ENCODE measurements around the gene TSPAN18. TPM values are rescaled to one million over a fixed set of nuclear protein-coding genes. Genes with fewer than 3 reads are reported as not detected.

TSPAN18 gene, protein sequence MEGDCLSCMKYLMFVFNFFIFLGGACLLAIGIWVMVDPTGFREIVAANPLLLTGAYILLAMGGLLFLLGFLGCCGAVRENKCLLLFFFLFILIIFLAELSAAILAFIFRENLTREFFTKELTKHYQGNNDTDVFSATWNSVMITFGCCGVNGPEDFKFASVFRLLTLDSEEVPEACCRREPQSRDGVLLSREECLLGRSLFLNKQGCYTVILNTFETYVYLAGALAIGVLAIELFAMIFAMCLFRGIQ
- total RNA-seq: 1 to 10 TPM; 5.8 to 8.2 TPM

DNA sequence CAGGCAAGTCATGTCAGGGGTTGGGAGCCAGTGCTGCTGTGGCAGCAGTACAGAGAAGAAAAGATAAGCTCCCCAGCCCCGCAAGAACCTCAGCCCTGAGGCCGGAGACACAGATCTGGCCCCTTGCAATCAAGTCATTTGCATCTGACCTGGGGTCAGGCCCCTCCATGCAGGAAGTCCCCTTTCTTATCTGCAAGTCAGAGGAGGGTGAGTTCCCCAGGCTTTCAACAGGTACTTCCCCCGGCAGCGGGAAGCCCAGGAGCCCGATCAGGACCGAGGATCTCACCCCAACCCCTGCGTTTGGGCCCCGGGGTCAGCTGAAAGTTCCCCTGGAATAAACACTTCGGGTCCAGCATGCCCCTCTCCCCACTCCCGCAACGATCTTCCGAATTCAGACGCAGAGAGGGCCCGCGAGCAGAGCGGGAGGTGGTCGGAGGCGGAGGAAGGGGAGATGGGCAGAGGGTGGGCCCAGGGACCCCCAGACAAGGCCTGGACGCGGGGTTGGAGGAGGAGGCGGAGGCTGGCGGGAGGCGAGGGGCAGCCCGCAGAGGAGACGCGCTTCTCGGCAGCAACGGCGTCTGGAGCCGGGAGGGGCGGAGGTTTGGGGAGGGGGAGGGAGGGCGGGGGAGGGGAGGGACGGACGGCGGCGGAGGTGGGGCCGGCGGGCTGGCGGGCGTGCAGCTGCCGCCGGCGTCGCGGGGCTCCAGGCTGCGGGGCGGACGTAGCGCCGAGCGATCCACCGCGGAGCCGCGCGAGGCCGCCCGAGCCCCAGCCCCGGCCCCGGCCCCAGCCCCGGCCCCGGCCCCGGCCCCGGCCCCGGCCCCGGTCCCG, at the start of gene TSPAN18:
Gene TSPAN18 (plus strand): TSS at position 680 of the 831 bp plus-strand sequence. CDS start 179,455 bp downstream, outside the sequence.
- H3K27ac Mint-ChIP-seq: peak within 1 kb of the TSS; percentile 67
- no peaks in the 10 kb centered on the region for H3K9me3 Mint-ChIP-seq
- peaks cover 45% of the 10 kb centered on the region for H3K4me1 Mint-ChIP-seq (ENCODE audit: low read depth)
- POLR2A ChIA-PET: no interaction called here
- DNase-seq: peak; percentile 57
- CTCF ChIA-PET: interaction anchor here (0.9 to 2.8 kb wide), 5 partner anchors 9 to 185 kb away, joined by 3 to 26 read pairs (median 5); no protein-coding TSS in a partner anchor
- peak within 1 kb of the TSS; percentile 82 for H3K4me3 Mint-ChIP-seq
- H3K27me3 Mint-ChIP-seq: no peaks in the 10 kb centered on the region
- intact Hi-C loops (cut with micrococcal nuclease): loop anchor here (2.0 to 5.0 kb wide), 2 partner anchors 159 to 184 kb away; partner anchors contain the start of gene CD82
- H3K36me3 Mint-ChIP-seq: no peaks in the 10 kb centered on the region

DNA sequence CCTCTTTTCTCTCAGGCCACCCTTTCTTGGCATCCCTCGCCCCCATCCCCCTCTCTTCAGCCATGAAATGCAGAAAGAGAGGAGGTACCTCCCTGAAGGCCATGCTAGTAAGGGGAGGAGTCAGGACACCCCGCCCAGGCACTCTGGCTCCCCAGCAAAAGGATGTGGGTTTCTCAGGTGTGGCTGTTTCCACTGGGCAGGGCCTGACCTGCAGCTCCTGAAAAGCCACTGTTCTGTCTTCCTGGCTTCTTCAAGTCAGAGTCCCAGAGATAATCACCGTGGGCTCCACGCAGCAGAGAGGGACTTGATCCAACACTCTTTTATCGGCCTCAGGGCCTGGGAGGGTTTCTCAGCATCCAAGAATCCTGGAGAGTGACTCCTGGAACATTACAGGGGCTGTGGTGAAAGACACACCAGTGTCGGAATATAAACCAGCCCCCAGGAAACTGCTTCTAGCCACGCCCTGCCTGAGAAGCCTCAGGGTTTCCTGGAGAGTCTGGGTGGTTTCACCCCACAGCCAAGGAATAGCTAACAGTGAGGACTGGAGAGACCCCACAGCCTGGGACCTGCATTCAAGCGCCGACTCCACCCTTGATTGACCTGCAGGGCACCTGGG, 45.7 kb upstream of the TSPAN18 start:
- POLR2A ChIA-PET: no interaction called here
- H3K4me1 Mint-ChIP-seq (ENCODE audit: low read depth): peaks cover 46% of the 10 kb centered on the region
- no peak overlapping the region for H3K4me3 Mint-ChIP-seq
- peak; percentile 83 for DNase-seq
- H3K27ac Mint-ChIP-seq: peak overlapping the region; percentile 74
- H3K36me3 Mint-ChIP-seq: no peaks in the 10 kb centered on the region
- CTCF ChIA-PET: no interaction called here
- no peaks in the 10 kb centered on the region for H3K27me3 Mint-ChIP-seq
- intact Hi-C loops (cut with micrococcal nuclease): no loop called here
- no peaks in the 10 kb centered on the region for H3K9me3 Mint-ChIP-seq

DNA sequence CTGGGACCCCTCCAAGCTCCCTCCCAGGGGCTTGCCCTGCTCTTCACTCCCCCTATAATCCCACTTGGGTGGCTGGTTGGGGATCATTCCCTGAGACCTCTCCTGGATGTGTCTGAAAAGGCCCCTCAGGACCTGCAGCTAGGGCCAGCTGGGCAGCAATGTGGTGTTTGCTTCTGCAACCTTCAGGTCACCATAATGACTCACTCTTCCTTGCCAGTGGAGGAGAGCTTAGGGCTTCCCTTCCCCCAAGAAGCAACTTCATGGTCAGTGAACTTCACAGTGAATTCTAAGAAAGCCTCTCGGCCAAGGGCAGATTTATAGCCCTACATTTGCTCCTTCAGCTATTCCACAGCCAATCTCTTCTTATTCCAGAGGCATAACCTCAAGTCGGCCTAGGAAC, 45.1 kb upstream of the TSPAN18 start:
- Mint-ChIP-seq H3K36me3 (no peaks in the 10 kb centered on the region), H3K27me3 (no peaks in the 10 kb centered on the region), H3K9me3 (no peaks in the 10 kb centered on the region), H3K4me1 (ENCODE audit: low read depth) (peaks cover 49% of the 10 kb centered on the region), H3K27ac (peak overlapping the region; percentile 74), H3K4me3 (no peak overlapping the region)
- POLR2A ChIA-PET: no interaction called here
- CTCF ChIA-PET: no interaction called here
- no peak for DNase-seq
- intact Hi-C loops (cut with micrococcal nuclease): no loop called here

DNA sequence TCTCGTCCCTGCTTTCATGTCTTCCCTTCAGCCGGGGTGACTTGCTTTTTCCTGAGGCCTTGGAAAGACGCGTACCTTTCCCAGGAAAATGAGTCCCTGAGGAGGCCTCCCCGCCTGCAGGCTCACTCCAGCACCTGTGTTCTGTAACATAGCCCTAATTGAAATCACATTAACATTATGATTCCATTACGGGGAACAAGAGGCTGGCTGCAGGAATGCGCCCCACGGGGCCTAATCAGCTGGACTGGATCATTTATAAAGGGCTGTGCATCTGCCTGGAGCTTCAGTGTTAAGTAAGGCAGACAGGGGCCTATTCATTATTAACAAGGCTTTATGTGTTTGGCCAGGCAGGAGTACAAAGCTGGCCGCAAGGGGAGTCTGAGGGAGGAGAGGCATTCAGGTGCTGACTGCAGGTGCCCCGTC, 41.9 kb upstream of the TSPAN18 start:
- peaks cover 52% of the 10 kb centered on the region for H3K4me1 Mint-ChIP-seq (ENCODE audit: low read depth)
- intact Hi-C loops (cut with micrococcal nuclease): no loop called here
- no peaks in the 10 kb centered on the region for H3K36me3 Mint-ChIP-seq
- ChIA-PET POLR2A (no interaction called here), CTCF (no interaction called here)
- no peak overlapping the region for H3K27ac Mint-ChIP-seq
- H3K27me3 Mint-ChIP-seq: no peaks in the 10 kb centered on the region
- DNase-seq: no peak
- H3K9me3 Mint-ChIP-seq: peaks cover 3% of the 10 kb centered on the region
- no peak overlapping the region for H3K4me3 Mint-ChIP-seq

DNA sequence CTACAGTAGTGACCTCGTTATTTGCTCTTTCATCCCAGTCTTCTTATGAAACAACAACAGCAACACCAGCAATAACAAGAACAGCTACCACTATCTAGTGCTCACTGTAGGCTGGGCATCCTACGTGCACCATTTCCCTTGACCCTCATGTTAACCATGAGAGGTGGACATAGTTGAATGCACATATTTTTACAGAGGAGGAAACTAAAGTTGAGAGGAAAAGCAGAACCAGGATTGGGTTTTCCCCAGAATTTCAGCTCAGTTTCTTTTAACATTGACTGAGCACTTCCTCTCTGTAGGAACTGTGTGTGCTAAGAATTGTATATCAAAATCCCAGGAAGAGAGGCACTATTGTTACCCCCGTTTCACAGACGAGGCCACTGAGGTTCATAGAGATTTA, 39.4 kb upstream of the TSPAN18 start:
- H3K27me3 Mint-ChIP-seq: no peaks in the 10 kb centered on the region
- POLR2A ChIA-PET: no interaction called here
- no peak for DNase-seq
- no peaks in the 10 kb centered on the region for H3K36me3 Mint-ChIP-seq
- H3K4me3 Mint-ChIP-seq: no peak overlapping the region
- H3K27ac Mint-ChIP-seq: no peak overlapping the region
- peaks cover 3% of the 10 kb centered on the region for H3K9me3 Mint-ChIP-seq
- intact Hi-C loops (cut with micrococcal nuclease): no loop called here
- peaks cover 29% of the 10 kb centered on the region for H3K4me1 Mint-ChIP-seq (ENCODE audit: low read depth)
- CTCF ChIA-PET: interaction anchor here (1.3 kb wide), 1 partner anchor 70 kb away, joined by 4 read pairs; no protein-coding TSS in a partner anchor

DNA sequence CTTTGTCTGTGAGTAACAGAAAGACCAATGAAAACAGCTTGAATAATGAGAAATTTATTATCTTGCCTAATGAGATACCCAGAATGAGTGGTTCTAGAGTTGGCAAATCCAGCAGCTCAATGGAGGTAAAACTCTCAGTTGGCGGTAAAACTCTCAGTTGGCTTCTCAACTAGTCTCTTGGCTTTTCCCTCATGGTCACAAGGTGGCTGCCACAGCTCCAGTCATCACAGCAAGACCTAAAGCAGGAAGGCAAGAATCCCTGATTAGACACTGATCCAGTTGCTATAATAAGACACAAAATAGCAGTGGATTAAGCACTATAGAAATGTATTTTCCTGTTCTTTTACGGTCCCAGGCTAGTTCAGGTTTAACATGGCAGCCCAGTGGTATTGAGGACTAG, 37.5 kb upstream of the TSPAN18 start:
- POLR2A ChIA-PET: no interaction called here
- H3K27ac Mint-ChIP-seq: no peak overlapping the region
- CTCF ChIA-PET: no interaction called here
- H3K36me3 Mint-ChIP-seq: no peaks in the 10 kb centered on the region
- intact Hi-C loops (cut with micrococcal nuclease): no loop called here
- peaks cover 22% of the 10 kb centered on the region for H3K4me1 Mint-ChIP-seq (ENCODE audit: low read depth)
- no peaks in the 10 kb centered on the region for H3K27me3 Mint-ChIP-seq
- H3K4me3 Mint-ChIP-seq: no peak overlapping the region
- H3K9me3 Mint-ChIP-seq: peaks cover 3% of the 10 kb centered on the region
- no peak for DNase-seq

DNA sequence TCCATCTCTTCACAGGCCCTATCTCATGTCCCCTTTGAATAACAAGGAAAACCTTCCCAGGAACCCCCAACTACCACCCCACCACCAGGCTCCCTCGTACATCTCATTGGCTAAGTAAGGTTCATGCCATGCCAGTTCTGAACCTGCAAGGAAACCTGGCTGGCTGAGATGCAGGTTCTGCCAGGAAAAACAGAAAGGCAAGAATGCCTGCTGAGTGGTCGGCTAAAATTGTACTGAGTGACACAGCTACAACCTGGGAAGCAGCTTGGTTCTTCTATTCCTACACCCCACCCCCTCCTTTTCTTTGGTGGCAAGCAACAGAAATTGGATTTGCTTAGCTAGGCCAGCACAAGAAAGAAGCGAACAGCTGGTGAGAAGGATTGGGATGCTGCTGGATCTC, 36.1 kb upstream of the TSPAN18 start:
- H3K9me3 Mint-ChIP-seq: peaks cover 3% of the 10 kb centered on the region
- no peak overlapping the region for H3K27ac Mint-ChIP-seq
- intact Hi-C loops (cut with micrococcal nuclease): no loop called here
- H3K27me3 Mint-ChIP-seq: no peaks in the 10 kb centered on the region
- H3K36me3 Mint-ChIP-seq: no peaks in the 10 kb centered on the region
- ChIA-PET CTCF (no interaction called here), POLR2A (no interaction called here)
- no peak for DNase-seq
- H3K4me3 Mint-ChIP-seq: no peak overlapping the region
- peaks cover 31% of the 10 kb centered on the region for H3K4me1 Mint-ChIP-seq (ENCODE audit: low read depth)

DNA sequence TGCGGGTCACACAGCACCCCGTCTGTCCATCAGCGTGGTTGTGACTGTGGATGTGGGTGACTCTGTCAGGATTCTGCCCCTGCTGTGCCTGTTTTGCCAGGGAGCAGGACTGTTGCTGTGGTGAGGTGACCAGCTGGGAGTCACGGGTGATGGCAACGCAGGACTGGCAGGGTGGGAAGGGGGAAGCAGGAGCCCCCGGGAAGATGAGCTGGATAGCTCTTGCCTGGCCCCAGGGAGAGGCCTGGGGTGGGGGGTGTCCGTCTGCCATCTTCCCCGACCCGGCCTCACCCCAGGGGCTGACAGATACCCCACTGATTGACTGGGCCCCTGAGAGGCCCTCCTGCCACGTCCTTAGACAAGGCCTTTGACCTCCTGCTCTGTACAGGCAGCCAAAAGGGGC, 34.3 kb upstream of the TSPAN18 start:
- ChIA-PET CTCF (no interaction called here), POLR2A (no interaction called here)
- intact Hi-C loops (cut with micrococcal nuclease): no loop called here
- Mint-ChIP-seq H3K27ac (no peak overlapping the region), H3K27me3 (no peaks in the 10 kb centered on the region), H3K9me3 (peaks cover 3% of the 10 kb centered on the region), H3K4me1 (ENCODE audit: low read depth) (peaks cover 21% of the 10 kb centered on the region), H3K36me3 (no peaks in the 10 kb centered on the region), H3K4me3 (no peak overlapping the region)
- DNase-seq: no peak

DNA sequence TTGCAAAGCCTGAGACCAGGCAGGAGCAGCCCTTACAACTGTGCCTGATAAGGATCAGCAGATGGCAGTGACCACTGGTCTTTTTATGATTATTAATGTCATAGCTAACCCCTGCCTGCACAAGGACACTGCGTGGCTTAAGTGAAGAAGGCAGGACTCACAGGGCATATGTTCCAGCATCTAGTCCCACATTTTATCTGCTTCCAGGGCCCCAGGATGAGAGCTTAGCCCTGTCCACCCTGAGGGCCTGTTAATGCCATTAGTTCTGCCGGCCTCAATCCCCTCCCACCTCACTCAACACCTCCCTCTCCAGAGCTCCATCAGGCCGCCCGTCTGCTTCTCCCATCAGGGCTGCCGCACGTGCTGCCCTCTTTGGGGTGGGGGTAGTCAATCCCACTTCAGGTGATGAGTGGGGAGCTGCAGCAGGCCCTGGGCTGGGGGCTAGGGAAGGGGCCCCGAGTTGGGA, 33.1 kb upstream of the TSPAN18 start:
- Mint-ChIP-seq H3K27ac (no peak overlapping the region), H3K36me3 (no peaks in the 10 kb centered on the region), H3K4me1 (ENCODE audit: low read depth) (peaks cover 10% of the 10 kb centered on the region), H3K9me3 (peaks cover 3% of the 10 kb centered on the region), H3K4me3 (no peak overlapping the region), H3K27me3 (no peaks in the 10 kb centered on the region)
- intact Hi-C loops (cut with micrococcal nuclease): no loop called here
- ChIA-PET POLR2A (no interaction called here), CTCF (interaction anchor here (1.5 kb wide), 1 partner anchor 233 kb away, joined by 4 read pairs; no protein-coding TSS in a partner anchor)
- DNase-seq: no peak

DNA sequence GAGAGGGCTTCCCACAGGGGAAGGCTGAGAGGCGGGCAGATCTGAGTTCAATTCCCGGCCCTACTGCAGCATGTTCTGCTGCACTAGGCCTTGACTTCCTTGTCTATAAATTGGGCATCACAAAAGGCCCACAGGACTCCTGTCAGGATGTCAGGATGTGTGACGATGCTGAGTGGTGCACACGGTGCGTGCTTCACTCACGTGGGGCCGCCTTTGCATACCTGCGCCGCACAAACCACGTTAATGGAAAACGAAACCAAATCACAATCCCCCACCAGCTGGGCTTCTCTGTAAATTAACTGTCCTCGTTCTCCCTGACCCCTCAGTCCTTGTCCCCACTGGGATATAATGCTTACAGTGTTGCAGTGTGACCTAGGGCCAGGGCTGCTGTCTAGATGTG, 32.3 kb upstream of the TSPAN18 start:
- POLR2A ChIA-PET: no interaction called here
- CTCF ChIA-PET: interaction anchor here (1.5 kb wide), 1 partner anchor 233 kb away, joined by 4 read pairs; no protein-coding TSS in a partner anchor

DNA sequence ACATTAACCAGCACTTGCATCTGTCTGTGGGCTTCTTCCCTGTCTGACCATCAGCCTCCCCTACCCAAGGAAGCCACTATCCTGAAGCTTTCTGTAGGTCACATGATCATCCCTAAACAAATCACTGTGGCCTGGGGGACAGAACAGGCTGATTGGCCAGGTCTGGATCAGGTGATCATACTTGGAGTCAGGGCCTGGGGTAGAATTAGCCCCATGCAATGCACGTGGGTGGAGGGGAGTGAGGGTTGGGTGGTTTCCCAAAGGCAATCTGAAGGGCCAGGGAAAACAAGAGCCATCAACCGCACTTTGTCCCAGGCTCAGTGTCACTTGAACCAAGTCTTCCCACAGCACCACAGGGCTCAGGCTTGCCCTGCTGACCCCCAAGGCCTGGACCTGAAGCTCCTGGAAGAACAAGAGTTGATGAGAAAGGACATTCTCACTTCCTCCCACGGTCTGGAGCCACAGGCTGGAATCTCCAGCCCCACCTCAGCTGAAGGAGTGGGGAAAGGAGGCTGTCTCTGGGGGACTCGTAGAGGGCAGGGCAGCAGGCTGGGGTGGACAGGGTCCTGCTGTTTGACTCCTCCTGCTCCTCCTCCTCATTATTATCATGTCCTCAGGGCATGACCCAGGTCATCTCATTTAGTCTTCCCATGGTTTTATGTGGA, 31.5 kb upstream of the TSPAN18 start:
- Mint-ChIP-seq H3K27me3 (no peaks in the 10 kb centered on the region), H3K36me3 (no peaks in the 10 kb centered on the region), H3K4me1 (ENCODE audit: low read depth) (peaks cover 10% of the 10 kb centered on the region), H3K4me3 (no peak overlapping the region), H3K27ac (no peak overlapping the region), H3K9me3 (no peaks in the 10 kb centered on the region)
- DNase-seq: no peak
- intact Hi-C loops (cut with micrococcal nuclease): no loop called here
- CTCF ChIA-PET: interaction anchor here (1.5 kb wide), 1 partner anchor 232 kb away, joined by 4 read pairs; no protein-coding TSS in a partner anchor
- POLR2A ChIA-PET: no interaction called here

More for the DNA sequence above, 32.3 kb upstream of the TSPAN18 start:
- intact Hi-C loops (cut with micrococcal nuclease): no loop called here
- H3K27ac Mint-ChIP-seq: no peak overlapping the region
- H3K36me3 Mint-ChIP-seq: no peaks in the 10 kb centered on the region
- DNase-seq: peak; percentile 28
- peaks cover 10% of the 10 kb centered on the region for H3K4me1 Mint-ChIP-seq (ENCODE audit: low read depth)
- H3K27me3 Mint-ChIP-seq: no peaks in the 10 kb centered on the region
- no peak overlapping the region for H3K4me3 Mint-ChIP-seq
- H3K9me3 Mint-ChIP-seq: no peaks in the 10 kb centered on the region
